Thymus (tissue), 11 donors: ENCODE data around the gene DCLK1. TPM values are rescaled to one million over a fixed set of nuclear protein-coding genes. Genes with fewer than 3 reads are reported as not detected.
"Not testable (repeated sequence)": the region's sequence is repeated elsewhere in the genome, so short reads cannot be mapped to it uniquely, and the experiment has no call there.

ENCODE experiments used
- DNase-seq, 9 donors: peaks; one replicate each; pipeline ENCODE4 v3.0.0-alpha.2; 2013; ENCODE audit warnings: low spot score in 9 of 9, low read depth in 6 of 9, missing footprints in 1 of 9
- H3K27ac ChIP-seq, 2 donors: one replicate each; pipeline ENCODE4 v1.5.1; 2013; ENCODE audit warnings: control low read depth in 1 of 2, low read depth in 1 of 2, low read length in 1 of 2, mild to moderate bottlenecking in 1 of 2, moderate library complexity in 1 of 2
- H3K27me3 ChIP-seq, 2 donors: one replicate each; pipeline ENCODE4 v1.5.1; 2013; ENCODE audit warnings: low read length in 1 of 2; ENCODE audit not compliant: control insufficient read depth in 2 of 2, insufficient read depth in 1 of 2
- H3K36me3 ChIP-seq, 2 donors: one replicate each; pipeline ENCODE4 v1.5.1; 2013; ENCODE audit warnings: low read length in 1 of 2, mild to moderate bottlenecking in 1 of 2, moderate library complexity in 1 of 2; ENCODE audit not compliant: control insufficient read depth in 2 of 2, insufficient read depth in 2 of 2
- H3K4me1 ChIP-seq, 2 donors: one replicate each; pipeline ENCODE4 v1.5.1; 2013; ENCODE audit warnings: low read length in 2 of 2; ENCODE audit not compliant: control insufficient read depth in 2 of 2, insufficient read depth in 2 of 2
- H3K4me3 ChIP-seq, 2 donors: one replicate each; pipeline ENCODE4 v1.5.1; 2013; ENCODE audit warnings: low read length in 2 of 2, control low read depth in 1 of 2, mild to moderate bottlenecking in 1 of 2
- H3K9me3 ChIP-seq, 2 donors: one replicate each; pipeline ENCODE4 v1.5.1; 2013; ENCODE audit warnings: low read length in 1 of 2, mild to moderate bottlenecking in 1 of 2; ENCODE audit not compliant: control insufficient read depth in 2 of 2, insufficient read depth in 1 of 2
- WGBS: extraction: QIAGEN DNeasy Blood & Tissue Kit; methylation state at CpG from one replicate; pipeline ENCODE4 v1.1.7; 2013; 5-methylcytosine and 5-hydroxymethylcytosine counted together
- polyA plus RNA-seq: library from polyadenylated mRNA; stranded (reverse); fragments of 200-250 nt; gene quantifications from one replicate; pipeline ENCODE4 v1.2.3, GENCODE V29; 2013
- total RNA-seq: library from RNA; stranded (reverse); fragments of 120-200 nt; gene quantifications from one replicate; pipeline ENCODE4 v1.2.4, GENCODE V29; 2013
- donor health status: healthy.

The DCLK1 gene
- total and polyA plus RNA-seq, 2 donors = 2.5 to 2.9 TPM

DNA sequence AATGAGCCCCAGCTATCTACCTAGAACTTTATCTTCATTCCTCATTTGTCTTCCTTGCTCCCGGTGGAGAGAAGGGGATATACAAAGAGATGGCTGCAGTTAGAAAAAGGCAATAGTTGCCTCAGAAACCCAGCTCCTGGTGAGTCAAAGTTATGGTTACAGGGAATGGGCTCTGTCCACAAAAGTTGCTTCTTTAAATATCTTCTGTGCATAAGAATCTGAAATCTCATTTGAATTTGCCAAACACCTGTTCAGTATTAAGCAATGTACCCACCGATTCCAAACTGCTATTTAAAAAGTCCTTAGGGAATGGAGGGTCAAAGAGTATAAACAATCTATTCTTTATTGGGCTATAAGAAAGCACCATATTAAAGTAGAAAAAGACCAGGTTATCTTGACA lies 48.4 kb downstream of the DCLK1 start:
- Histone ChIP-seq H3K27ac (no peak overlapping the region), H3K36me3 (no peaks in the 10 kb centered on the region), H3K9me3 (no peaks in the 10 kb centered on the region), H3K27me3 (no peaks in the 10 kb centered on the region), H3K4me3 (no peak overlapping the region), H3K4me1 (no peaks in the 10 kb centered on the region)
- 91% methylated on average over 2 of the region's 2 CpGs for WGBS
- DNase-seq = no peak

GRCh38 chr13:36082396-36082795 lies 48.8 kb downstream of the DCLK1 start:
- Histone ChIP-seq H3K36me3 (no peaks in the 10 kb centered on the region), H3K9me3 (no peaks in the 10 kb centered on the region), H3K4me1 (no peaks in the 10 kb centered on the region), H3K27me3 (no peaks in the 10 kb centered on the region), H3K4me3 (no peak overlapping the region), H3K27ac (no peak overlapping the region)
- WGBS = 85% methylated on average over 2 of the region's 2 CpGs
- DNase-seq = no peak

DNA sequence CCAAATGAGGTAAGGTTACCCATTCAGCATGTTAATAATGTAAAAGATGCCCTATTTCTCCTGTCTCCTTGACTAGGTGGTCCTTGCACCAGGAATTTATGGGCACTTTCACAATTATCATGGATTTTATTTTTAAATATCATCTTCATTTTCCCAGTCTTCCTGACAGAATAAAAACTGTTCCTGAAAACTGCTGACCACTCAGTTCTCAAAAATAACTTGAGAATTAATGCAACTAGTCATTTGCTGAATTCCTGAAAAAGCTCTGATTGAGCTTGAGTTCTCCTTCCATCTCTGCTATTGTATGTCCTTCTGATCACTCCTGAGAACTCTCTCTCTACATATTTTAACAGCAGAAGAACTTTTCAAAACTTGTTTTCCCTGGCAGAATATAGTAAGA lies 55.0 kb downstream of the DCLK1 start:
- H3K9me3 ChIP-seq = no peaks in the 10 kb centered on the region
- no peaks in the 10 kb centered on the region for H3K27me3 ChIP-seq
- H3K4me3 ChIP-seq = no peak overlapping the region
- H3K27ac ChIP-seq = no peak overlapping the region
- DNase-seq = no peak
- no peaks in the 10 kb centered on the region for H3K36me3 ChIP-seq
- no peaks in the 10 kb centered on the region for H3K4me1 ChIP-seq

DNA sequence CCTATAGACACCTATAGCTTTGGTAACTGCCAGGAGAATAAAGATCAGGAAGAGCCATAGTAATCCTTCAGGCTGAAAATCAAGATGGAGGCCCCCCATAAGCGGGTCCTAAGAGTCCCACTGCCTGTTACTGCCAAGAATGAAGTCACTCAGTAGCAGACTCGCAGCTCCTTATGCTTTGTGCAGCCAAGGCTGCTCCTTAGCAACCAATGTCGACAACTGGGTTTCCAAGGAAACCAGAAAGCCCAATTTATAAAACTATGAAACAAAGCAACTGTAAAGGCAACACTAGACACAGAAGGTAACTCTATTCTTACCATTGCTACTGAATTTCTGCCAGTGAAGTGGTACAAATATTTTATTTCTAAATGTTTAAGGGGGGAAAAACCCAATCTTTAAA lies 56.5 kb downstream of the DCLK1 start:
- Histone ChIP-seq H3K27me3 (no peaks in the 10 kb centered on the region), H3K4me1 (no peaks in the 10 kb centered on the region), H3K36me3 (no peaks in the 10 kb centered on the region), H3K9me3 (no peaks in the 10 kb centered on the region), H3K4me3 (no peak overlapping the region), H3K27ac (no peak overlapping the region)
- no peak for DNase-seq
- WGBS = 78% methylated on average over 3 of the region's 3 CpGs

DNA sequence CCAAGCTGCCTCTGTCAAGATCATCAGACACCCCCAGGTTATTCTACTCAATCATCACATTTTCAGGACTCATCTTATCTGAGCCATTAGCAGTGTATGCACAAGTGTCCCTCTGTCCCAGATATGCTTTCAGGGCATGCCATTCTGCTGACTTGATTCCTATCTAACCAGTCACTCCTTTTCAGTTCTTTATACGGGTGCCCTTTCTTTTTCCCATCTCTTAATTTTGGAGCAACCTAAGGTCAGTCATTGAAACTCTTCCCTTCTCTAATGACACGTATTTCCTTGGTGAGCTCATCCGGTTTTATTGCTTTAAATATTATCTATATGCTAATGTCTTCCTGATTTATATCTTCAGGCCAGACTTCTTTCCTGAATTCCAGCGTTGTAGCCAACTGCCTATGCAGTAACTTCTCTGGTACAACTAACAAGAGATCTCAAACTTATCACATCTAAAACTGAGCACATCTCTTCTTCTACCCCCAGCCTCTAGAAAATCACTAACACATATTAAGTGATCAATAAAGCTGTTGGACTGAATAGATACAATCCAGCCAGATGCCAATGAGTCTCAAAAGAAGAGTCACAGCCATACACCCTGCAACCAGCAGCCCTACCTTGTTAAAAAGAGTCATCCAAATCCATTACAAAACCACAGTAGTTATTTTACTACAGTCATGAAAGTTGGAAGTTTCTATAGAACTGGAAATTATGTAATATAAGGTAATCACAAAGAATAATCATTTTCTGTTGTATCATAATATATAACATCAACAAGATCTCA lies 58.8 kb downstream of the DCLK1 start:
- Histone ChIP-seq H3K36me3 (no peaks in the 10 kb centered on the region), H3K4me1 (no peaks in the 10 kb centered on the region)
- WGBS = 77% methylated on average over 4 of the region's 4 CpGs

GRCh38 chr13:36070504-36071192 lies 60.5 kb downstream of the DCLK1 start:
- not testable (repeated sequence) for H3K4me1 ChIP-seq, H3K9me3 ChIP-seq, H3K27ac ChIP-seq, H3K36me3 ChIP-seq, H3K4me3 ChIP-seq, H3K27me3 ChIP-seq, DNase-seq
- 90% methylated on average over 12 of the region's 12 CpGs for WGBS

More for the DNA sequence above, 58.8 kb downstream of the DCLK1 start:
- H3K4me3 ChIP-seq = no peak overlapping the region
- no peak overlapping the region for H3K27ac ChIP-seq
- H3K9me3 ChIP-seq = no peaks in the 10 kb centered on the region
- H3K27me3 ChIP-seq = no peaks in the 10 kb centered on the region
- DNase-seq = no peak

- Histone ChIP-seq H3K4me3 (no peak overlapping the region), H3K4me1 (no peaks in the 10 kb centered on the region), H3K36me3 (no peaks in the 10 kb centered on the region), H3K27ac (no peak overlapping the region), H3K9me3 (no peaks in the 10 kb centered on the region), H3K27me3 (no peaks in the 10 kb centered on the region)
- WGBS = 93% methylated on average over 6 of the region's 6 CpGs
- DNase-seq = no peak
Measured at GRCh38 chr13:36069881-36070366, 61.3 kb downstream of the DCLK1 start.

- no peaks in the 10 kb centered on the region for H3K36me3 ChIP-seq
- H3K4me1 ChIP-seq = no peaks in the 10 kb centered on the region
- WGBS = 76% methylated on average over 3 of the region's 3 CpGs
- H3K27me3 ChIP-seq = no peaks in the 10 kb centered on the region
- DNase-seq = no peak
- no peak overlapping the region for H3K27ac ChIP-seq
- no peaks in the 10 kb centered on the region for H3K9me3 ChIP-seq
- no peak overlapping the region for H3K4me3 ChIP-seq
Measured at GRCh38 chr13:36068991-36069390, 62.2 kb downstream of the DCLK1 start.

GRCh38 chr13:36068566-36068965 lies 62.6 kb downstream of the DCLK1 start:
- DNase-seq = no peak
- Histone ChIP-seq H3K4me1 (no peaks in the 10 kb centered on the region), H3K4me3 (no peak overlapping the region), H3K27ac (no peak overlapping the region), H3K9me3 (no peaks in the 10 kb centered on the region), H3K27me3 (no peaks in the 10 kb centered on the region), H3K36me3 (no peaks in the 10 kb centered on the region)
- 93% methylated on average over 1 of the region's 1 CpG for WGBS
